HEK293 (cell line): ENCODE measurements around the gene ASPSCR1.

ENCODE experiments used
- CTCF ChIP-seq: fragments of 450-650 bp; formaldehyde crosslinking; IDR thresholded peaks from 2 replicates; pipeline ENCODE4 v1.5.1; 2016; ENCODE audit warnings: missing biosample characterization, missing genetic modification characterization
- HIC1 ChIP-seq: fragments of 450-650 bp; formaldehyde crosslinking; IDR thresholded peaks from 2 replicates; pipeline ENCODE4 v1.5.1; 2016; ENCODE audit warnings: missing biosample characterization, missing genetic modification characterization
- ZNF274 ChIP-seq, 2 experiments: fragments of 200-500 bp in 1 of 2; fragments of 450-650 bp in 1 of 2; sonication (Bioruptor generic) in 1 of 2; formaldehyde crosslinking in 1 of 2; IDR thresholded peaks; 2 replicates each; pipeline versions ENCODE4 v1.5.1 to v1.6.1; 2014 to 2016; ENCODE audit warnings: borderline replicate concordance in 1 of 2, inconsistent platforms in 1 of 2, low read length in 1 of 2, missing biosample characterization in 1 of 2, missing genetic modification characterization in 1 of 2
- ZNF558 ChIP-seq: fragments of 450-650 bp; formaldehyde crosslinking; IDR thresholded peaks from 2 replicates; pipeline ENCODE4 v1.5.1; 2016; ENCODE audit warnings: missing biosample characterization, missing genetic modification characterization
- ZNF837 ChIP-seq: fragments of 450-650 bp; formaldehyde crosslinking; IDR thresholded peaks from 2 replicates; pipeline ENCODE4 v1.5.1; 2016; ENCODE audit warnings: missing biosample characterization, missing genetic modification characterization

- no peak for TF ChIP-seq CTCF (tag by site-specific recombination)
- TF ChIP-seq HIC1 (tag by site-specific recombination), result no peak
- TF ChIP-seq ZNF558, result no peak
- TF ChIP-seq ZNF274 (IDR thresholded peaks at IDR 0.05; ENCODE audit: low read length), result no peak
- TF ChIP-seq ZNF274 (tag by site-specific recombination; IDR thresholded peaks at IDR 0.05; ENCODE audit: borderline replicate concordance), result no peak
- TF ChIP-seq ZNF837, result no peak
Measured at GRCh38 chr17:82049106-82049505, 71.7 kb downstream of the ASPSCR1 start.
